ENCODE measurements around the gene CUTA.

DNA sequence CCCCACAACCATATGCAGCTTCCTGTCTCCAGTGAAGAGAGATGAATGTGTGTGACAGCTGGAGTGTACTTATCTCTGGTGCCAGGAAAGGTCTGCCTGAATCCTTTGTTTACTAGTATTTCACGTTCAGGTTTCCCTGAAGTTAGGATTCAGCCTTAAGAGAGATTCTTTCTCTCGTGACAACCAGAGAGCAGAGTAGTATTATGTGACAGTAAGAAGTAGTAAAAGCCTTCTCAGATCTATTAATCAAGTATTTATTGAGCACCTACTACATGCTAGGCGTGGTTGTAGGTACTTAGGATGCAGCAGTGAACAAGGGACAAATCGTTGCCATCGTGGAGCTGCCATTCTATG, 25.3 kb downstream of the CUTA start:
- TF ChIP-seq, protein P1, sequence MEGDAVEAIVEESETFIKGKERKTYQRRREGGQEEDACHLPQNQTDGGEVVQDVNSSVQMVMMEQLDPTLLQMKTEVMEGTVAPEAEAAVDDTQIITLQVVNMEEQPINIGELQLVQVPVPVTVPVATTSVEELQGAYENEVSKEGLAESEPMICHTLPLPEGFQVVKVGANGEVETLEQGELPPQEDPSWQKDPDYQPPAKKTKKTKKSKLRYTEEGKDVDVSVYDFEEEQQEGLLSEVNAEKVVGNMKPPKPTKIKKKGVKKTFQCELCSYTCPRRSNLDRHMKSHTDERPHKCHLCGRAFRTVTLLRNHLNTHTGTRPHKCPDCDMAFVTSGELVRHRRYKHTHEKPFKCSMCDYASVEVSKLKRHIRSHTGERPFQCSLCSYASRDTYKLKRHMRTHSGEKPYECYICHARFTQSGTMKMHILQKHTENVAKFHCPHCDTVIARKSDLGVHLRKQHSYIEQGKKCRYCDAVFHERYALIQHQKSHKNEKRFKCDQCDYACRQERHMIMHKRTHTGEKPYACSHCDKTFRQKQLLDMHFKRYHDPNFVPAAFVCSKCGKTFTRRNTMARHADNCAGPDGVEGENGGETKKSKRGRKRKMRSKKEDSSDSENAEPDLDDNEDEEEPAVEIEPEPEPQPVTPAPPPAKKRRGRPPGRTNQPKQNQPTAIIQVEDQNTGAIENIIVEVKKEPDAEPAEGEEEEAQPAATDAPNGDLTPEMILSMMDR (IDR thresholded peaks at IDR 0.05): no peak
- TF ChIP-seq, protein P2, sequence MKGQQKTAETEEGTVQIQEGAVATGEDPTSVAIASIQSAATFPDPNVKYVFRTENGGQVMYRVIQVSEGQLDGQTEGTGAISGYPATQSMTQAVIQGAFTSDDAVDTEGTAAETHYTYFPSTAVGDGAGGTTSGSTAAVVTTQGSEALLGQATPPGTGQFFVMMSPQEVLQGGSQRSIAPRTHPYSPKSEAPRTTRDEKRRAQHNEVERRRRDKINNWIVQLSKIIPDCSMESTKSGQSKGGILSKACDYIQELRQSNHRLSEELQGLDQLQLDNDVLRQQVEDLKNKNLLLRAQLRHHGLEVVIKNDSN (IDR thresholded peaks at IDR 0.05; ENCODE audit: borderline replicate concordance, low read depth): no peak
- TF ChIP-seq POLR2AphosphoS5 (IDR thresholded peaks at IDR 0.05; ENCODE audit: low read depth, low read length): no peak
- no peak for TF ChIP-seq RAD21 (IDR thresholded peaks at IDR 0.05; ENCODE audit: low read length)
- TF ChIP-seq MXI1 (IDR thresholded peaks at IDR 0.05; ENCODE audit: low read depth, low read length): no peak

Measured in SK-N-SH (cell line).